ENCODE results near the gene DVL2.

DVL2 gene

DNA sequence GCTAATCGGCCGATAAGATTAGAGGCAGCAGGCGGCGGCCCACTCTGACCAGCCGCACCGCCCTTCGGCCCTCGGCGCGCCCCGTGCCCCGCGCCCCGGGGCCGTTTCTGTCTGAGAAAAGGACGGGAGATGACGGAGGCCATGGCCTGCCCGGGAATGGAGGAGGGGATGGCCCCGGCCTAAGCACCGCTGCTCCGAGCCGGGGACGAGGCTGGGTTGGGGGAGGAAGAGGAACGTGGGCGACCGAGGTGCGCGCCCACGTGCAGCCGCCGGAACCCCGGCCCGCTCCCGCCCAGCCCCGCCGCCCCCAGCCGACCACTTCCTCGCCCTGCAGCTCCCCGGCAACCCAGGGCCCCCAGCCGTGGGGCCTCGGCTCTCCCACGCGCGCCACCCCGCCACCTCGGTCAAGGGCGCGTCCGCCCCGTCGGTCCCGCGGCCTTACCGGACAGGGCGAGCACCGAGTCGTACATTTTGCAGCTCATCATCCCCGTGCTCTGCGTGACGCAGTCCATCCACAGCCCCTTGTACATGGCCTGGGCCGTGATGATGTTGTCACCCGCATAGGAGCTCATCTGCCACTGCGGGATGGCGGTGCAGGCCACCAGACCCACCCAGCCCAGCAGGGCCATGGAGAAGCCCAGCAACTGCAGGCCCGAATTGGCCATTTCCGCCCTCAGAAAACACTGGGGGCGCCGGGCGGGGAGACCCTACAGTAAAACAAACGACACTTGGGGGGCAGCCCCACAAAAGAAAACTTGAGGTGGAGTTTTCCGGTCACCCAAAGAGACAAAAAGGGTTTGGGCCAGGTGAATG is 27.3 kb upstream of the DVL2 start:
- H3K4me3 ChIP-seq (ENCODE audit: low read depth, low read length), result peak overlapping the region; percentile 50
- DNase-seq (ENCODE audit: low read depth), result no peak
- TF ChIP-seq, protein P1, sequence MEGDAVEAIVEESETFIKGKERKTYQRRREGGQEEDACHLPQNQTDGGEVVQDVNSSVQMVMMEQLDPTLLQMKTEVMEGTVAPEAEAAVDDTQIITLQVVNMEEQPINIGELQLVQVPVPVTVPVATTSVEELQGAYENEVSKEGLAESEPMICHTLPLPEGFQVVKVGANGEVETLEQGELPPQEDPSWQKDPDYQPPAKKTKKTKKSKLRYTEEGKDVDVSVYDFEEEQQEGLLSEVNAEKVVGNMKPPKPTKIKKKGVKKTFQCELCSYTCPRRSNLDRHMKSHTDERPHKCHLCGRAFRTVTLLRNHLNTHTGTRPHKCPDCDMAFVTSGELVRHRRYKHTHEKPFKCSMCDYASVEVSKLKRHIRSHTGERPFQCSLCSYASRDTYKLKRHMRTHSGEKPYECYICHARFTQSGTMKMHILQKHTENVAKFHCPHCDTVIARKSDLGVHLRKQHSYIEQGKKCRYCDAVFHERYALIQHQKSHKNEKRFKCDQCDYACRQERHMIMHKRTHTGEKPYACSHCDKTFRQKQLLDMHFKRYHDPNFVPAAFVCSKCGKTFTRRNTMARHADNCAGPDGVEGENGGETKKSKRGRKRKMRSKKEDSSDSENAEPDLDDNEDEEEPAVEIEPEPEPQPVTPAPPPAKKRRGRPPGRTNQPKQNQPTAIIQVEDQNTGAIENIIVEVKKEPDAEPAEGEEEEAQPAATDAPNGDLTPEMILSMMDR (conservative IDR thresholded peaks at IDR 0.05; ENCODE audit: low read depth, low read length), result no peak

DNA sequence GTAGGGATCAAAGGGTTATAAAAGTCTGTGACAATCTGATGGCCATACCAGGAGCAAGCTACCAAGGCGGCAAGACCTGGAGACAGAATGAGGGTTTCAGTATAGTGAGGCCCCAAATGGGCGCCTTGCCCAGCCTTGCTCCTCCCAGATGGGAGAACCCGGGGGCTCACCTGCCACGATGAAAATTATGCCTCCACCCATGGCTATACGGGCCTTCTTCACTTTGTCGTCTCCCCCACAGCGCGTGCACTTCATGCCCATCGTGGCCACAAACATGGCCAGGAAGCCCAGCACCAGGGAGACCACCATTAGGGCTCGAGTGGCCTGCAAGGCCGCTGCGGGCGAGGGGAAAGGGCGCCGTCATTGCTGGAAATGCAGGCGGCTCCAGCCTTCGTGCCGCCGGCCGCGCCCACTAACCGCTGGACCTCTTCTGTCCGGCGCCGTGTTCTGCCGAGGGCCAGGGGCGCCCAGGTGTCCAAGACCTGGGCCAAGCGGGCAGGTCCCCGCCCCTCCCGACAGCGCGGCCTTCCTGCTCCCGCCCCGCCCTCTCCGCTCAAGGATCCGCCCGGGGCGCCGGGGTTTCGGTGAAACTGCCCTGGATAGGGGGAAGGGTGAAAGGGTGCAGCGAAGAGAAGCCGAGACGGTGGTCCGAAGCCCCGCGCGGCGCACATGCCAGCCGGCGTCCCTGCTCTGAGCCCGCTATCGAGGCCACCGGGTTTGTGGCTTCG is 26.5 kb upstream of the DVL2 start:
- no peak for DNase-seq (ENCODE audit: low read depth)
- TF ChIP-seq, protein P1 (conservative IDR thresholded peaks at IDR 0.05; ENCODE audit: low read depth, low read length), result no peak
- H3K4me3 ChIP-seq (ENCODE audit: low read depth, low read length), result peak overlapping the region; percentile 50

DNA sequence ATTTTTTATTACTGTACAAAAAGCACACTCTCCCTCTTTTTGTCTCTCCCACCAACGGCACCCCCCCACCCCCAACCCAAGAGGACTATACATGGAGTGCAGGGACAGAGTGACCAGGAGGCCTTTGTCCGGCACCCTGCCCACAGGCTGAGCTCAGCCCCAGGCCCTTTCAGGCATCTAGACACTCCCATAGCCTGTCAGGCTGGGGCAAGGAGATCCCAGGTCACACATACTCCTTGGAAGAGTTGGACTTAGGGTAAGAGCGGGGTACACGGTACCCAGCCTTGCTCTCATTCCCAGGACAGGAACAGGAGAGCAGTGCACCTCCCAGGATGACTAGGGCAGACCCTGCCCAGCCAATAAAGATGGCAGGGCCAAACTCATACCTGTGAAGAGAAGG is 25.8 kb upstream of the DVL2 start:
- H3K4me3 ChIP-seq (ENCODE audit: low read depth, low read length), result no peak overlapping the region
- TF ChIP-seq, protein P1 (conservative IDR thresholded peaks at IDR 0.05; ENCODE audit: low read depth, low read length), result no peak
- no peak for DNase-seq (ENCODE audit: low read depth)

DNA sequence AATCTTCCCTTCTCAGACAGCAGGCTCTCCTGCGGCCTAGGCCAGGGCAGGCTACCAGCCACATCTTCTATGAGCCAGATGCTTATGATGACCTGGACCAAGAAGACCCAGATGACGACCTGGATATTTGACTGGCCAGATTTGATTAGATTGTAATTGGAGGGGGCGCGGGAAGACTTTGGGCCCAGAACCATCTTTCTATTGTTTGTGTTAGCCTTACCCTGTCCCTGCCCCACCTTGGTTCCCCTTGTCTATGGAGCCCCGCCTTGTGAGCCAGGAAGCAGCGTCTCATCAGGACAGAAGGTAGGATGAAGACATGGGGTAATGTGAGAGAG is 25.2 kb upstream of the DVL2 start:
- TF ChIP-seq, protein P1 (conservative IDR thresholded peaks at IDR 0.05; ENCODE audit: low read depth, low read length), result no peak
- no peak for DNase-seq (ENCODE audit: low read depth)
- H3K4me3 ChIP-seq (ENCODE audit: low read depth, low read length), result no peak overlapping the region

DNA sequence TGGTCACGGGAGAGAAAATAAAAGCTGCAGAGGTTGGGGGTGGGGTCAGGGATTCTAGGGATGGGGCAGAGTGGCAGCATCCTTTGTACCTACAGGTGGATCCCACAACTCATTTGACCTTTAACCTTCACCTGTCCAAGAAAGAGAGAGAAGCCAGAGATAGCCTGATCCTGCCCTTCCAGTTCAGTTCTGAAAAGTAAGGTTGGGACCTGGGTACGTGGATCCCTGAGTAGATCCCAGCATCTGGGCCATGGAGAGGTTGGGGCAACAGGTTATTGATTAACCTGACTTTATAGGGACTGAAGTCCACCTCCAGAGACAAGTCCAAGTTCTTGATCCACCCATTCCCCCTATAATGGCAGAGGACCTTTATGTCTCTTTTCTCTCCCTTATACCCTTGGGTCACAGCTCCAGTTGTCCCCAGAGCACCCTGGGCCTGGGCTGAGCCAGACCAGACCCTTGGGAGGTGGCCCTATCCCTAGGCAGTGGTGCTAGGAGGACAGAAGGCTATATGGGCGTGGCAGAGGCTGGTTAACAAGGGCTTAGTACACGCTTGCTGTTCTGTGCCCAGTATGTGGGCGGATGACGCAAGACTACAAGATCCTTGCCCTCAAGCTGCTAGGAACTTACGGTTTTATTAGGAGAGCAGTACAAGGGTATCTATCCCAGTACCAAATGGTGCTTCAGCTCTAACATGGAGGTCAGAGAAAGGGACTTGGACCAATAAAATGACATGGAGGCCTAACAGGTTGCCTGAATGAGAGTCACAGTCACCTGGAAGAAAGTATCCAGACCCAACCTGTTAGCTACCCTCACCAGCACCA is 24.6 kb upstream of the DVL2 start:
- TF ChIP-seq, protein P1 (conservative IDR thresholded peaks at IDR 0.05; ENCODE audit: low read depth, low read length), result no peak
- no peak overlapping the region for H3K4me3 ChIP-seq (ENCODE audit: low read depth, low read length)
- DNase-seq (ENCODE audit: low read depth), result peak; percentile 29

DNA sequence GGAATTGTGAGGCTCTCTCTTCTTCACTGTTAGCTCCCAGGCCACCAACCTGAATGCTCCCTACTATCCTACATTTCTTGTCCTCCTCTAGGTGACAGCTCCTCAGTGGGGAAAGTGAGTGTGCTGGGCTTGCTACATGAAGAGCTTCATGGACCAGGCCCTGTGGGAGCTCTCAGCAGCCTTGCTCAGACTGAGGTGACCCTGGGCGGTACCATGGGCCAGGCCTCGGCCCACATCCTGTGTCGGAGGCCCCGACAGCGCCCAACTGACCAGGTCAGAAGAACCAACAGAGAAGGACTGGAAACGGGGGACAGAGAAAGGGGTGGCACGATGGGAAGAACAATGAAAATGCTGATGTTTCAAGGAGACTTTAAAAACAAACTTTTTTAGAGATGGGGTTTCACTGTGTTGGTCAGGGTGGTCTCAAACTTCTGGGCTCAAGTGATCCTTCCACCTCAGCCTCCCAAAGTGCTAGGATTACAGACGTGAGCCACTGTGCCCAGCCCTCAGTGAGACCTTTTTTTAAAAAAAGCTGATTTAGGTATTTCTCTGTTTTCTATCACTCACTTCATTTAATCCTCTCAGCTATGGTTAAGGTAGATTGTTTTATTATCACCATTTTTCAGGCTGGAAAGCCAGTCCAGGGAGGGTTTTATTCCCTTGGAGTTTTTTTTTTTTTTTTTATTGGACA is 22.6 kb upstream of the DVL2 start:
- TF ChIP-seq, protein P1 (conservative IDR thresholded peaks at IDR 0.05; ENCODE audit: low read depth, low read length), result no peak
- no peak overlapping the region for H3K4me3 ChIP-seq (ENCODE audit: low read depth, low read length)
- DNase-seq (ENCODE audit: low read depth), result no peak
